GM19397 (cell line): ENCODE measurements around the gene IFITM1.
A peak's percentile ranks its signal among the peaks of the same experiment; 100 is the strongest.
"Not testable (repeated sequence)": the region's sequence is repeated elsewhere in the genome, so short reads cannot be mapped to it uniquely, and the experiment has no call there.

Experiments
- ATAC-seq: cut with Tn5 transposase; IDR thresholded peaks from one replicate; pipeline ENCODE4 v1.9.1; 2021; ENCODE audit warnings: mild to moderate bottlenecking, moderate library complexity; ENCODE audit not compliant: unreplicated experiment

IFITM1 gene

DNA sequence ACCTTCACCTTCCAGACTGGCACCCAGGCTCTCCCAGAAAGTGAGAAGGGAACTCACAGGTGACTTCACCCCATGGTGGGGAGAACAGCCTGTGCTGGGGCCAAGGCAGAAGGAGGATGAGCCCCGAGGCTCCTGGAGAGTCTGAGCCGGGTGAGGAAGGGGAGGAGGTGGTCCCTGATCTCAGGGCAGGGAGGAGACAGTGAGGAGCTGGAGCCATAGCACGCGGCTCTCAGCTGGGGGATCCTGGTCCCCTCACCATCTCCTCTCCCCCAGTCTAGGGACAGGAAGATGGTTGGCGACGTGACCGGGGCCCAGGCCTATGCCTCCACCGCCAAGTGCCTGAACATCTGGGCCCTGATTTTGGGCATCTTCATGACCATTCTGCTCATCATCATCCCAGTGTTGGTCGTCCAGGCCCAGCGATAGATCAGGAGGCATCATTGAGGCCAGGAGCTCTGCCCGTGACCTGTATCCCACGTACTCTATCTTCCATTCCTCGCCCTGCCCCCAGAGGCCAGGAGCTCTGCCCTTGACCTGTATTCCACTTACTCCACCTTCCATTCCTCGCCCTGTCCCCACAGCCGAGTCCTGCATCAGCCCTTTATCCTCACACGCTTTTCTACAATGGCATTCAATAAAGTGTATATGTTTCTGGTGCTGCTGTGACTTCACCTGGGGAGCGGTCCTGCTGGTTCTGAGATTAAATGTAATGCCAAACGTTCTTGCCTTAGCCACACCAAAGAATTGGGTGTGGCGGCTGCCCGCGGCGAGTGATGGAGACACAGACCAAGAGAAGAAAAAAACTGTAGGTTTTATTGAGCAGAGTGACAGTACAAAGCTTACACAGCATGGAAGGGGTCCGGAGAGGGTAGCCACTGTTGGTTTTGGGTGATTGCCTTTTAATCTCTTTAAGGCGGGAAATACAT, 4.8 kb upstream of the IFITM1 start:
- ATAC-seq, result not testable (repeated sequence)

DNA sequence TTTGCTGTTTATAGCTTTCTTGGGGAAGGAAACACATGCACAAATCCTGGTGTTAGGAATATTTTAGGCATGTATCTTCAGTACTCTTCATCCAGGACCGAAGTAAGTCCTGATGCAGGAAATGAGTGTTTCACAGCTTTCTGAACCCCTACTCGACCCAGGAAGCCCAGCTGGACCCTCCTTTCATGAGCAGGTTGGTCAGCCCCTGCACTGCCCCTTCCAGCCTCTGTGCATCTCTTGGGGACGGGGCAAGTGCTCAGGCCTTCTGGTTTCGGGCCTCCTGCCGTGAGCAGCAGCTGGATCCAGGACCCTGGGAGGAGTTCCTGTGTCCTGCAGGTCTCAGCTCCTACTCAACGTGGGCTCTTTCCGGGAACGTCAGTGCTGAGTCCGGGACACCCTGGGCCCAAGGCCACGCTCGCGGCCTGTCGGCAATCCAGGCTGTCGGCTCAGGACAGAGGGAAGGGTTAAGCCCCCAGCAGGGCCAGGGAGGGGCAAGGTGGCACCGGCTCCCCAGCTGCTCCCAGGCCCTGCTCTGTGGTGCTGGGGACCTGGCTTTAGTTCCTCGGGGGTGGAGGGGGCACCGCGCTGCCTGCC, 3.8 kb upstream of the IFITM1 start:
- not testable (repeated sequence) for ATAC-seq

DNA sequence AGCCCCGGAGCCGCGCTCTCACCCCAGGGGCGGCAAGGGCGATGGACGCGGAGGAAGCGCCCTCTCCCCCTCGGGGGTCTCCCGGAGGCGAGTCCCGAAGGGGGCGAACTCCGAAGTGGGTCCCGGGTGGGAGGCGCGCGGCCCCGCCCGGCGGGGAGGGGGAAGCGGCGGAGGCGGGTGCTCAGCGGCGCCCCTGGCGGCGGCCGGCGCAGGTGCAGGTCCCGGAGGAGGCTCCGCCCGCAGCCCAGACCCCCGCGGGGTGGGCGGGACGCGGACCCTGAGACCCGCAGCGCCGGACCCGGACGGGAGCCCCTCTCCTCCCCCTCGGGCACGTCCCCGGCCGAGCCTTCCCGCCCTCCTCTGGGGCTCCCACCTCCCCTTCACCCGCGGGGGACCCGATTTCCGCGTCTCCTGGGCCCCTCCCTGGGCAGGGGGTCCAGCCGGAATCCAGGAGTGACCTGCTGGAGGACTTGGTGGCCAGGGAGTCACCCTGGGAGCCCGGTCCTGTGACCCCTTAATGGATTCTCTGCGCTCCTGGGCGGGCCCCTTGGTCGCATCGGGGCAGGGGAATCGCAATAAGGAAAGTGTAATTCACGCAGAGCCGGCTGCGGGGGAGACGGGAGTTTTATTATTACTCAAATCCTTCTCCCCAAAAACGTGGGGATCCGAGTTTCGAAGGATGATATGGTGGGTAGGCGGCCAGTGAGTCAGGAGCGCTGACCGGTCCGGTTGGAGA, 2.7 kb upstream of the IFITM1 start:
- peak; percentile 36 for ATAC-seq

DNA sequence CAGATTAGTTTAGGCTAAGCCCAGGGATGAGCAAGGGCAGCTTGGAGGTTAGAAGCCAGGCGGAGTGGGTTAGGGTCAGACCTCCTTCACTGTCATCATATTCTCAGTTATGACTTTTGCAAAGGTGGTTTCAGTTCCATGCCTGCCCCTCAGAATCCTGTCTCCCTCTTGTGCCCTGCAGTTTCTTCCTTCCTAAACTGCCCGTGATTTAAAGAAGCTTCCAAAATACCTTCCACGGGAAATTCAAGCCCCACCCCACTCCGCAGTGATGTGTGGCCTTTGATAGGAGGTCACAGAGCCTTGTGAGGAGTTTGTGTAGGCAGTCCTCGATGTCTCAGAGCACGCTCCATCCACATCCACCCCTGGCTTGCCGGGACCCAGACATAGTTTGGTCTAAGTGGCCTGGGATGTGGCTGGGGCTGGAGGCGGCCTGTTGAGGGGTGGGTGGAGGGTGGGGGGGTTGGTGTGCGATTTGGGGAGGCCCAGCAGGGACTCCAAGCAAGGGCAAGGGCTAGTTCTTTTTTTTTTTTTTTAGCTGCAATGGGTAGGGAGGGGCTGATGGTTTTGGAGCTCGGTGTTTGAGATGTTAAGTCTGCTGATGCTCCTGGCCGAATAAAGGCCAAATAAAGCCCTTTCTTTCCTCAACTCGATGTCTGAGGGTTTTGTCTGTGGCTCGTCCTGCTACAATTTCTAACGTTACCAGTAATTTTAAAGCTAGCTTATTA, 1.6 kb upstream of the IFITM1 start:
- no peak for ATAC-seq

DNA sequence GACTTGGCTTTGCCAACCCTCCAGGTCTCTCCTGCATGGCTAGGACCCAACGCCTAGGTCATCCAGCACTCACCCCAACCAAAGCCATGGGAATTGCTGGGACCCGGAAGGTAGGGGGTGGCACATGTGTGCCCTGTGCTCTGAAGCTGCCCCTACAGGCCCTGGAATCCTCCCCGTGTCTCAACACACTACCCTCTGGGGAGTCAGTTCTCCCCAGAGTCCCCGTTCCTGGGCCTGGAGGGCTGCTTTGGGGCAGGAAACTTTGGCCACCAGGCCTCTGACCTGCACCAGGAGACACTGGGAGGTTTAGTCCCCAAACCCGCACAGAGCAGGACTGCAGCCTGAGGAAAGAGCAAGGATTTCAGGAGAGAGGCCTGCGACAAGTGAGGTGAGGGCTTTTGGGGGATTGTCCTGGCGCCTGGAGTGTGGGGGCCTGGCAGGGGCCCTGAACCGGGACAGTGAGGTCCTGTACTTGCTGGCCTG, 495 bp upstream of the IFITM1 start:
- ATAC-seq, result no peak

DNA sequence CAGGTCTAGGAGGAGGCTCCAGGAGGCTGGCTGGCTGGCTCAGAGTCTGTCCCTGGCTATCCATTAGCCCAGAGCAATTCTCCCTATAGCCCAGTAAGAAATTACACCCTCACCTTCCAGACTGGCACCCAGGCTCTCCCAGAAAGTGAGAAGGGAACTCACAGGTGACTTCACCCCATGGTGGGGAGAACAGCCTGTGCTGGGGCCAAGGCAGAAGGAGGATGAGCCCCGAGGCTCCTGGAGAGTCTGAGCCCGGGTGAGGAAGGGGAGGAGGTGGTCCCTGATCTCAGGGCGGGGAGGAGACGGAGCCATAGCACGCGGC, 675 bp downstream of the IFITM1 start:
- ATAC-seq, result not testable (repeated sequence)

DNA sequence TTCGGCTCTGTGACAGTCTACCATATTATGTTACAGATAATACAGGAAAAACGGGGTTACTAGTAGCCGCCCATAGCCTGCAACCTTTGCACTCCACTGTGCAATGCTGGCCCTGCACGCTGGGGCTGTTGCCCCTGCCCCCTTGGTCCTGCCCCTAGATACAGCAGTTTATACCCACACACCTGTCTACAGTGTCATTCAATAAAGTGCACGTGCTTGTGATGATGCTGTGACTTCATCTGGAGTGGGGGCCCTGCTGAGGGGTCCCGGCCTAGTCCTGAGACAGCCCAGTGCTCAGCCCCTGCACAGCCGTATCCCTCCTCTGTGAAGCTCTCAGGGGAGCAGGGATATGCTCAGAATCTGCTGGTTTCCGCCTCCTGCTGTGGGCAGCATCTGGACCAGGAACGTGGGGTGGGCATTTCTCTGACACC, 1.2 kb downstream of the IFITM1 start:
- ATAC-seq, result no peak

DNA sequence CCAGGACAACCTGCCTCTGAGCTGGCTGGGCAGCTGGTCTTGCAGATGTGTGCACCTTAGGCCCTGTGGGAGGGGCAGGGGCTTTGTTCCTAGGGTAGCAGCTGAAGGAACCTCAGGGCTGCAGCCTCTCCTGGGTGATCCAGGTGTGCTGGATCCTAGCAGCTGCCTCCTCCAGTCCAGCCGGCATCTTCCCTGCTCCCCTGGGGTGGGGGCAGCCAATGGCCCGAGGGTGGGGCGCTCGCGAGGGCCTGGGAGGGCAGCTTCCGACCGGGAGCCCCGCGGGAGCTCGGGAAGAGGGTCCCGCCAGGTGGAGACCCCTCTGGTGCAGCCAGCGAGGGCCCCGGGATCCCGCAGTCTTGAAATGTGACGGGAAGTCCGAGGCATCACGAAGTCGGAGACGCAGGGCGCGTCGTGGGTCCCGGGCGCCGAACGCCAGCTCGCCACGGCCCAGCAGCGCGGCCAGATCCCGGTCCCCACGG, 1.7 kb downstream of the IFITM1 start:
- ATAC-seq, result no peak

DNA sequence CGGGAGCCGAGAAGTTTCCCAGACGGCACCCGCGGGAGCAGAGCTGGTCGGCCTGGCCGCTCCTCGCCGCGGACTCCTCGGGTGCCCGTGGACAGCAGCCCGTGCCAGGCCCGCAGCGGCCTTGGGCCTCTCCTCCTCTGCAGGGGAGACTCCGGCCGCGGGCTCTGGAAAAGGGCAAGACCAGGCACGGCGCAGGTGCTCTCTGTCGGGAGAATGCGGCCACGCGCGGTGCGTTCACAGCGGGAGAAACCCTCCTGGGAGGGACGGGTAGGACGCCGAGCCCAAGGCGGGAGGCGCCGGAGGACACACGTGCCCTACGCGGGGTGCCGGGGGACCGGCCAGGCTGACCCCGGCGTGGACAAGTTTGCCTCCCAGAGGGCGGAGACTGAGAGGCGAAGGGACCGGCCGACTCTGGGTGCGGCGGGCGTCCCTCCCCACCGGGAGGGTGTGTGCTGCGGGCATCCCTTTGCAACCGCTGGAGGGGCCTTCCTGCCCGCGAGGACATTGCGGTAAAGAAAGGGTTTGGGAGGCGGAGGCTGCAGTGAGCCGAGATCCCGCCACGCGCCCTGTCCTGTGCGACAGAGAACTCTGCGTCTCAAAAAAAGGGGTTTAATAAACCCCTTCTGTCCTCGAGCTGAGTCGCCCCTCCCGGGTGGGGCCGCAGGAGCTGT, 2.3 kb downstream of the IFITM1 start:
- no peak for ATAC-seq

DNA sequence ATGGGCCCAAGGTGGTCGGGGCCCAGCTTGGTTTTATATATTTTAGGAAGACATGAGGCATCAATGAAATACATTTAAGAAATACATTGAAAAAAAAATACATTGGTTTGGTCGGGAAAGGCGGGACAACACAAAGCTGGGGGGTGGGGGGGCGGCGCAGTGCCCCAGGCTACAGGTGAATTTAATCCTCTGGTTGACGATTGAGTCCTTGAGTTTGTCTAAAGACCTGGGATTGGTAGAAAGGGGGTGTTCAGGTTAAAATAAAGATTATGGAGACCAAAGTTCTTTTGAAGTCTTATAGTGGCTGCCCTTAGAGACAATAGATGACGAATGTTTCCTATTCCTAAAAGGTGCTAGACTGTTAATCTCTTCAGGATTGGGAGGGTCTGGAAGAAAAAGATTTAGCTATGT, 3.1 kb downstream of the IFITM1 start:
- no peak for ATAC-seq

DNA sequence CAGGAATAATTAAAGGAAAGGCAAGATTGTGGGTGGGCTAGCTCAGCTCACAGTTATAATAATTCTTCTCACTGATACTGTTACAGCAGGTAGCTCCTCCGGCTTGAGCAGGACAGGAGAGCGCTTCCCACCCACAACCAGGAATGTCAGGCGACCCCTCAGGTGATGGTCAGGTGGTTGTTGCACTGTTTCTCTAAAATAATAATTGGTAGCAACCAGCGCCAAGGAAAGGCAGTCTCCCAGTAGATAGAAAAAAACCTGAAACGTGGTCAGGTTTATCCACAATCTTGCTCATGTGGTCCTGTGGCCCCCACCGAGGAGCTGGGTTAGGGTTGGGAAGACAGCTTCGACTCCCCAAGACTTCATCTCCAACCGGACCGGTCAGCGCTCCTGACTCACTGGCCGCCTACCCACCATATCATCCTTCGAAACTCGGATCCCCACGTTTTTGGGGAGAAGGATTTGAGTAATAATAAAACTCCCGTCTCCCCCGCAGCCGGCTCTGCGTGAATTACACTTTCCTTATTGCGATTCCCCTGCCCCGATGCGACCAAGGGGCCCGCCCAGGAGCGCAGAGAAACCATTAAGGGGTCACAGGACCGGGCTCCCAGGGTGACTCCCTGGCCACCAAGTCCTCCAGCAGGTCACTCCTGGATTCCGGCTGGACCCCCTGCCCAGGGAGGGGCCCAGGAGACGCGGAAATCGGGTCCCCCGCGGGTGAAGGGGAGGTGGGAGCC, 4.0 kb downstream of the IFITM1 start:
- ATAC-seq, result not testable (repeated sequence)

DNA sequence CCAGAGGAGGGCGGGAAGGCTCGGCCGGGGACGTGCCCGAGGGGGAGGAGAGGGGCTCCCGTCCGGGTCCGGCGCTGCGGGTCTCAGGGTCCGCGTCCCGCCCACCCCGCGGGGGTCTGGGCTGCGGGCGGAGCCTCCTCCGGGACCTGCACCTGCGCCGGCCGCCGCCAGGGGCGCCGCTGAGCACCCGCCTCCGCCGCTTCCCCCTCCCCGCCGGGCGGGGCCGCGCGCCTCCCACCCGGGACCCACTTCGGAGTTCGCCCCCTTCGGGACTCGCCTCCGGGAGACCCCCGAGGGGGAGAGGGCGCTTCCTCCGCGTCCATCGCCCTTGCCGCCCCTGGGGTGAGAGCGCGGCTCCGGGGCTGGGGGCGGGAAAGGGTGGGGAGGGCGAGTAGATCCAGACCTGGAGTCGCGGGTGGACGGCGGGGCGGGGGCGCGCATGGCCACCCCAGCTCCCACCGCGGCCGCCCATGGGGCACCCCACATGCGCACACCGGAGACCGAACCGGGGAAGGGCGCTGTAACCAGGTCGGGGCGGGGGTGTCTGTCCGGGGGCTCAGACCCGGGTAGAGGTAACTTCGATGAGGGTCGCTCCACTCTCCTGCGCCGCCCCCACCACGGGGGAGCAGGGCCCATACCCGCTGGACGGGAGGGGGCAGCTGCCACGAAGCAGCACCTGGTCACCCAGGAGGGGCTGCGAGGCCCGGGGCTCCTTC, 4.7 kb downstream of the IFITM1 start:
- ATAC-seq, result peak; percentile 40

DNA sequence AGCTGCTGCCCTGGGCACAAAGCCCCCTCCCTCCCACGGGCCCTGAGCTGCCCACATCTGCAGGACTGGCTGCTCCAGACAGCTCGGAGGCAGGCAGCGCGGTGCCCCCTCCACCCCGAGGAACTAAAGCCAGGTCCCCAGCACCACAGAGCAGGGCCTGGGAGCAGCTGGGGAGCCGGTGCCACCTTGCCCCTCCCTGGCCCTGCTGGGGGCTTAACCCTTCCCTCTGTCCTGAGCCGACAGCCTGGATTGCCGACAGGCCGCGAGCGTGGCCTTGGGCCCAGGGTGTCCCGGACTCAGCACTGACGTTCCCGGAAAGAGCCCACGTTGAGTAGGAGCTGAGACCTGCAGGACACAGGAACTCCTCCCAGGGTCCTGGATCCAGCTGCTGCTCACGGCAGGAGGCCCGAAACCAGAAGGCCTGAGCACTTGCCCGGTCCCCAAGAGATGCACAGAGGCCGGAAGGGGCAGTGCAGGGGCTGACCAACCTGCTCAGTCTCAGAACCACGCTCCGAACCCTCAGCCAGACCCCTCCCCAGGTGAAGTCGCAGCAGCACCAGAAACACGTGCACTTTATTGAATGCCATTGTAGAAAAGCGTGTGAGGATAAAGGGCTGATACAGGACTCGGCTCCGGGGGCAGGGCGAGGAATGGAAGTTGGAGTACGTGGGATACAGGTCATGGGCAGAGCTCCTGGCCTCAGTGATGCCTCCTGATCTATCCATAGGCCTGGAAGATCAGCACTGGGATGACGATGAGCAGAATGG, 5.5 kb downstream of the IFITM1 start:
- ATAC-seq, result peak; percentile 16

DNA sequence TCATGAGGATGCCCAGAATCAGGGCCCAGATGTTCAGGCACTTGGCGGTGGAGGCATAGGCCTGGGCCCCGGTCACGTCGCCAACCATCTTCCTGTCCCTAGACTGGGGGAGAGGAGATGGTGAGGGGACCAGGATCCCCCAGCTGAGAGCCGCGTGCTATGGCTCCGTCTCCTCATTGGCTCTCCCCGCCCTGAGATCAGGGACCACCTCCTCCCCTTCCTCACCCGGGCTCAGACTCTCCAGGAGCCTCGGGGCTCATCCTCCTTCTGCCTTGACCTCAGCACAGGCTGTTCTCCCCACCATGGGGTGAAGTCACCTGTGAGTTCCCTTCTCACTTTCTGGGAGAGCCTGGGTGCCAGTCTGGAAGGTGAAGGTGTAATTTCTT, 6.0 kb downstream of the IFITM1 start:
- ATAC-seq, result not testable (repeated sequence)

DNA sequence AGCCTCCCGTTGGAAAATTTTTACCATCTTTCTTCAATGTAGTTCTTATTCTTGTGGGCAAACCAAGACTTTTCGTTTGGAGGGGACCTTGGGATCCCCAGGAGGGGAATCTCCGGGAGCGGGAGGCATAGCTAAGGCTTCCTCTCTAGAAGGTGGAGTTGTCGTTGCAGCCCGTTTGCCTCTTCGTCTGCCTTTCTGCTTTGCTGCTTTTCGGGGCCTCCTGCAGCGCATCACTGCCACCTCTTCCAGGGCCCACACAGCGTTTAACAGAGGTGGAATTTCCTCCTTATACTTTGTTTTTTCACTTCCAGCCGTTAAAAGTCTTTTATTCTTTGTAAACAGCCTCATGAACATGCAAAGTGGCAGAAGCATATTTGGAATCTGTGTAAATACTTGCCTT, 10.3 kb downstream of the IFITM1 start:
- no peak for ATAC-seq

DNA sequence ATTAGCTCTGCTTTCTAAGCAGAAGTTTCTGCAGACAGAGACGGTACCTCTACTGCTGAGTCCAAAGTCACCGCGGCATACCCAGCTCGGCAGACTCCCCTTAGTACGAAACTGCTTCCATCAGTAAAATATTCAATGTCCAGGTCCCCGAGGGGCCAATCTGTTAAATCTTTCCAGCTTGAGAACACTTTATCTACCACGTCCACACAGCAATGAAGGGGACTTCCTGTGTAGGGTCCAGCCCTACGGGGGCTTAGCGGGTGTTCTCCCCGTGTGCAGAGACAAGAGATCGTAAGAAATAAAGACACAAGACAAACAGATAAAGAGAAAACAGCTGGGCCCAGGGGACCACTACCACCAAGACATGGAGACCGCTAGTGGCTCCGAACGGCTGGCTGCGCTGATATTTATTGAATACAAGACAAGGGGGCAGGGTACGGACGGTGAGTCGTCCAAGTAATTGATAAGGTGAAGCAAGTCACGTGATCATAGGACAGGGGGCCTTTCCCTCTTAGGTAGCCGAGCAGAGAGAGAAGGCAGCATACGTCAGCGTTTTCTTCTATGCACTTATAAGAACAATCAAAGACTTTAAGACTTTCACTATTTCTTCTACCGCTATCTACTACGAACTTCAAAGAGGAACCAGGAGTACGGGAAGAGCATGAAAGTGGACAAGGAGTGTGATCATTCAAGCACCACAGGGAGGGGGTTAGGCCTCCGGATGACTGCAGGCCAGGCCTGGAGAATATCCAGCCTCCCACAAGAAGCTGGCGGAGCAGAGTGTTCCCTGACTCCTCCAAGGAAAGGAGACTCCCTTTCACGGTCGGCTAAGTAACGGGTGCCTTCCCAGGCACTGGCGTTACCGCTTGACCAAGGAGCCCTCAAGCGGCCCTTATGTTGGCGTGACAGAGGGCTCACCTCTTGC, 11.0 kb downstream of the IFITM1 start:
- ATAC-seq, result not testable (repeated sequence)
